Endothelial cell of umbilical vein (primary cell): Measurements from ENCODE around the gene DIP2A. TPM values are rescaled to one million over a fixed set of nuclear protein-coding genes. Genes with fewer than 3 reads are reported as not detected.

Experiments used
- BruUV-seq: library from RNA; stranded (reverse); fragments of 400-500 nt; replicated peaks from 2 replicates; lab custom pipeline; 2021; lab: Mats Ljungman, UMichigan
- CTCF ChIA-PET: fragments of 300-600, 350-600 bp; sonication (Branson Sonifier 250); formaldehyde crosslinking; loops from one replicate; lab custom pipeline; 2021; ENCODE audit warnings: antibody characterized with exemption, inconsistent platforms; lab: Charles Lee
- POLR2A ChIA-PET: fragments of 300-600, 350-600 bp; sonication (Branson Sonifier 250); formaldehyde crosslinking; loops from one replicate; lab custom pipeline; 2021; ENCODE audit warnings: antibody characterized with exemption, inconsistent platforms; lab: Charles Lee
- DNase-seq: peaks from one replicate; pipeline ENCODE4 v3.0.0-alpha.2; 2011; ENCODE audit warnings: low read depth, low spot score
- FAIRE-seq: peaks from 2 replicates; lab custom pipeline; 2011; peaks lifted over from hg19 to GRCh38; lab: Jason Lieb, UNC
- H2AFZ ChIP-seq: 2 replicates; pipeline ENCODE4 v1.6.0; 2012; ENCODE audit warnings: low read depth, low read length, control low read depth, inconsistent platforms
- H3K27ac ChIP-seq: 2 replicates; pipeline ENCODE4 v1.5.1; 2011; ENCODE audit warnings: low read depth, mild to moderate bottlenecking, control low read depth, low read length, moderate library complexity; ENCODE audit not compliant: insufficient read depth
- H3K27me3 ChIP-seq, 2 experiments: 2 replicates each; pipeline versions ENCODE4 v1.6.0 to v1.6.1; 2011; ENCODE audit warnings: low read length in 2 of 2, mixed read lengths in 1 of 2; ENCODE audit not compliant: control insufficient read depth in 2 of 2, insufficient read depth in 2 of 2
- H3K36me3 ChIP-seq, 2 experiments: 2 replicates in 1 of 2; 3 replicates in 1 of 2; pipeline ENCODE4 v1.5.1; 2011; ENCODE audit warnings: low read length in 2 of 2, mild to moderate bottlenecking in 1 of 2, moderate library complexity in 1 of 2; ENCODE audit not compliant: control insufficient read depth in 2 of 2, insufficient read depth in 2 of 2; ENCODE audit errors: extremely low read depth in 1 of 2
- H3K4me1 ChIP-seq: 3 replicates; pipeline ENCODE4 v1.5.1; 2011; ENCODE audit warnings: mild to moderate bottlenecking, low read length; ENCODE audit not compliant: control insufficient read depth, insufficient read depth; ENCODE audit errors: extremely low read depth
- H3K4me2 ChIP-seq: 2 replicates; pipeline ENCODE4 v1.6.1; 2011; ENCODE audit warnings: low read length, control low read depth, mixed read lengths; ENCODE audit not compliant: insufficient read depth
- H3K4me3 ChIP-seq, 3 experiments: fragments of 200-600 bp in 1 of 3; sonication (generic), shearing (Covaris generic) in 1 of 3; replicated peaks in 1 of 3; 2 replicates each; pipeline ENCODE4 v1.5.1; 2011 to 2016; ENCODE audit warnings: control low read depth in 3 of 3, low read length in 3 of 3, mild to moderate bottlenecking in 2 of 3, inconsistent platforms in 1 of 3, low read depth in 1 of 3, moderate library complexity in 1 of 3; ENCODE audit not compliant: insufficient read depth in 1 of 3
- H3K79me2 ChIP-seq: 2 replicates; pipeline ENCODE4 v1.6.0; 2012; ENCODE audit warnings: low read length, inconsistent platforms; ENCODE audit not compliant: control insufficient read depth, insufficient read depth
- H3K9ac ChIP-seq: replicated peaks from 2 replicates; pipeline ENCODE3; 2011; ENCODE audit warnings: low read length, control low read depth; ENCODE audit not compliant: insufficient read depth; ENCODE audit errors: extremely low read depth
- H3K9me1 ChIP-seq: replicated peaks from 3 replicates; pipeline ENCODE4 v1.6.0; 2011; ENCODE audit warnings: mild to moderate bottlenecking, low read length; ENCODE audit not compliant: control insufficient read depth, insufficient read depth; ENCODE audit errors: extremely low read depth
- H3K9me3 ChIP-seq: replicated peaks from 2 replicates; pipeline ENCODE4 v1.5.1; 2012; ENCODE audit warnings: low read length, inconsistent platforms; ENCODE audit not compliant: control insufficient read depth, insufficient read depth
- H4K20me1 ChIP-seq: replicated peaks from 2 replicates; pipeline ENCODE3; 2011; ENCODE audit warnings: mild to moderate bottlenecking, low read length; ENCODE audit not compliant: control insufficient read depth, insufficient read depth; ENCODE audit errors: extremely low read depth
- EZH2 ChIP-seq: IDR thresholded peaks from 2 replicates; pipeline ENCODE4 v1.6.1; 2012; ENCODE audit warnings: borderline replicate concordance, low read depth, mild to moderate bottlenecking, moderate library complexity, low read length, inconsistent platforms; ENCODE audit not compliant: severe bottlenecking
- FOS ChIP-seq: IDR thresholded peaks from 2 replicates; pipeline ENCODE4 v1.6.1; 2011; ENCODE audit warnings: mild to moderate bottlenecking, low read length, moderate library complexity, borderline replicate concordance; ENCODE audit not compliant: insufficient read depth
- GATA2 ChIP-seq: IDR thresholded peaks from 2 replicates; pipeline ENCODE4 v1.7.0; 2011; ENCODE audit warnings: low read depth, mild to moderate bottlenecking, moderate library complexity, mixed read lengths, low read length; ENCODE audit not compliant: insufficient read length, insufficient read depth
- JUN ChIP-seq: IDR thresholded peaks from 2 replicates; pipeline ENCODE4 v1.6.1; 2011; ENCODE audit warnings: borderline replicate concordance, low read depth; ENCODE audit not compliant: insufficient read length, insufficient read depth
- MYC ChIP-seq: IDR thresholded peaks from one replicate; pipeline ENCODE4 v1.6.1; 2011; ENCODE audit warnings: mild to moderate bottlenecking, low read depth, low read length
- POLR2A ChIP-seq: IDR thresholded peaks from 2 replicates; pipeline ENCODE4 v1.6.1; 2012; ENCODE audit warnings: low read depth, mild to moderate bottlenecking, control low read depth, low read length
- POLR2AphosphoS5 ChIP-seq: IDR thresholded peaks from 2 replicates; pipeline ENCODE4 v1.6.1; 2012; ENCODE audit warnings: low read depth, mild to moderate bottlenecking, control low read depth, low read length, moderate library complexity; ENCODE audit not compliant: insufficient read depth
- dilution Hi-C: fragments of 300-500 bp; cut with MboI; formaldehyde crosslinking; loops from one replicate; pipeline ENCODE4 v1.15.0; 2019; ENCODE audit warnings: low sequenced_read_pairs; ENCODE audit not compliant: extremely low pct_ligation_motif_present
- intact Hi-C: fragments of 100-400 bp; cut with micrococcal nuclease; formaldehyde crosslinking; loops from one replicate; pipeline ENCODE4 v1.10.0; 2022
- polyA plus RNA-seq, 4 experiments: library from polyadenylated mRNA; depleted of rRNA in 3 of 4; stranded (reverse) in 3 of 4; unstranded in 1 of 4; fragments of >200 nt; gene quantifications; 2 replicates each; pipeline versions ENCODE4 v1.2.1 to v1.2.3, GENCODE V29; 2011 to 2012; ENCODE audit warnings: missing spikeins in 1 of 4
- total RNA-seq: library from RNA; stranded (reverse); gene quantifications from 2 replicates; pipeline ENCODE4 v1.2.3, GENCODE V29; 2021
- TF ChIP-seq, protein P1 (sequence below), 2 donors: IDR thresholded peaks; 1 replicate in 1 of 2; 2 replicates in 1 of 2; pipeline ENCODE4 v1.5.1; 2011; ENCODE audit warnings: low read length in 2 of 2, mild to moderate bottlenecking in 2 of 2, moderate library complexity in 2 of 2, control low read depth in 1 of 2, inconsistent platforms in 1 of 2, low read depth in 1 of 2; ENCODE audit not compliant: insufficient read depth in 1 of 2; ENCODE audit errors: extremely low read depth in 1 of 2
- TF ChIP-seq, protein P2 (sequence below): IDR thresholded peaks from 2 replicates; pipeline ENCODE4 v1.6.1; 2011; ENCODE audit not compliant: insufficient read depth, insufficient read length

Gene DIP2A
- total and polyA plus RNA-seq, 2 donors (not counting 3 experiments of a cell fraction or from before 2014, with no cell fraction given): 34.5 to 62.1 TPM

DNA sequence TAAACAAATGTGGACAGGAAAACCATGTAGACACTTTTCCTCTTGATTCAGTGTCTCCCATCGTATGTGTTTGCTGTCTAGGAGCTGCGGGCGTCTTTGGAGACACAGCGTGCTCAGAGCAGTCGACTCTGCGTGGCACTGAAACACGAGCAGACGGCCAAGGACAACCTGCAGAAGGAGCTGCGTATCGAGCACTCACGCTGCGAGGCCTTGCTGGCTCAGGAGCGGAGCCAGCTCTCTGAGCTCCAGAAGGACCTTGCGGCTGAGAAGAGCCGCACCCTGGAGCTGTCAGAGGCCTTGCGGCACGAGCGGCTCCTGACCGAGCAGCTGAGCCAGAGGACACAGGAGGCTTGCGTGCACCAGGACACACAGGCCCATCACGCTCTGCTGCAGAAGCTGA, 27.2 kb upstream of the DIP2A start:
- Histone ChIP-seq H3K36me3 (peaks cover 3 to 40% of the 10 kb centered on the region in 2 experiments), H3K27me3 (no peaks in the 10 kb centered on the region), H3K4me2 (no peak overlapping the region), H3K79me2 (no peaks in the 10 kb centered on the region), H2AFZ (no peak overlapping the region), H3K4me1 (no peaks in the 10 kb centered on the region), H3K4me3 (no peak overlapping the region), H3K9me3 (no peaks in the 10 kb centered on the region), H3K9me1 (no peaks in the 10 kb centered on the region), H4K20me1 (no peaks in the 10 kb centered on the region), H3K9ac (no peak overlapping the region), H3K27ac (no peak overlapping the region)
- no TSS peak for BruUV-seq
- TF ChIP-seq JUN (no peak), FOS (no peak), EZH2 (no peak), POLR2A (no peak), GATA2 (no peak), MYC (no peak), POLR2AphosphoS5 (no peak)
- TF ChIP-seq, protein P1, sequence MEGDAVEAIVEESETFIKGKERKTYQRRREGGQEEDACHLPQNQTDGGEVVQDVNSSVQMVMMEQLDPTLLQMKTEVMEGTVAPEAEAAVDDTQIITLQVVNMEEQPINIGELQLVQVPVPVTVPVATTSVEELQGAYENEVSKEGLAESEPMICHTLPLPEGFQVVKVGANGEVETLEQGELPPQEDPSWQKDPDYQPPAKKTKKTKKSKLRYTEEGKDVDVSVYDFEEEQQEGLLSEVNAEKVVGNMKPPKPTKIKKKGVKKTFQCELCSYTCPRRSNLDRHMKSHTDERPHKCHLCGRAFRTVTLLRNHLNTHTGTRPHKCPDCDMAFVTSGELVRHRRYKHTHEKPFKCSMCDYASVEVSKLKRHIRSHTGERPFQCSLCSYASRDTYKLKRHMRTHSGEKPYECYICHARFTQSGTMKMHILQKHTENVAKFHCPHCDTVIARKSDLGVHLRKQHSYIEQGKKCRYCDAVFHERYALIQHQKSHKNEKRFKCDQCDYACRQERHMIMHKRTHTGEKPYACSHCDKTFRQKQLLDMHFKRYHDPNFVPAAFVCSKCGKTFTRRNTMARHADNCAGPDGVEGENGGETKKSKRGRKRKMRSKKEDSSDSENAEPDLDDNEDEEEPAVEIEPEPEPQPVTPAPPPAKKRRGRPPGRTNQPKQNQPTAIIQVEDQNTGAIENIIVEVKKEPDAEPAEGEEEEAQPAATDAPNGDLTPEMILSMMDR (IDR thresholded peaks at IDR 0.05; ENCODE audit: extremely low read depth in 1 of 2, insufficient read depth in 1 of 2, low read depth in 1 of 2, low read length in 2 of 2): no peak
- TF ChIP-seq, protein P2, sequence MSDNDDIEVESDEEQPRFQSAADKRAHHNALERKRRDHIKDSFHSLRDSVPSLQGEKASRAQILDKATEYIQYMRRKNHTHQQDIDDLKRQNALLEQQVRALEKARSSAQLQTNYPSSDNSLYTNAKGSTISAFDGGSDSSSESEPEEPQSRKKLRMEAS: no peak
- POLR2A ChIA-PET: interaction anchor here (1.2 kb wide), 1 partner anchor 15 kb away, joined by 3 read pairs; no protein-coding TSS in a partner anchor
- dilution Hi-C loops (no loop called here), intact Hi-C loops (no loop called here)
- DNase-seq (no peak), FAIRE-seq (no peak)
- CTCF ChIA-PET: no interaction called here
